K562 (cell line): Measurements from ENCODE around the gene CDK4. TPM values are rescaled to one million over a fixed set of nuclear protein-coding genes. Genes with fewer than 3 reads are reported as not detected.

Experiments
- BCOR ChIP-seq: fragments of 450-650 bp; IDR thresholded peaks from 2 replicates; pipeline ENCODE4 v1.6.1; 2016
- CCAR2 ChIP-seq: fragments of 200-400 bp; formaldehyde crosslinking; IDR thresholded peaks from 2 replicates; pipeline ENCODE4 v1.6.1; 2017; ENCODE audit warnings: mild to moderate bottlenecking, low read depth, low read length
- HDGF ChIP-seq: fragments of 450-650 bp; IDR thresholded peaks from 2 replicates; pipeline ENCODE4 v1.6.1; 2016
- MAFK ChIP-seq: IDR thresholded peaks from 2 replicates; pipeline ENCODE4 v1.6.1; 2011; ENCODE audit warnings: low read length, improper control_type of control experiment
- NBN ChIP-seq: fragments of 450-650 bp; IDR thresholded peaks from 2 replicates; pipeline ENCODE4 v1.6.1; 2016; ENCODE audit warnings: low read depth, mild to moderate bottlenecking
- NRF1 ChIP-seq, 2 experiments: fragments of 450-650 bp; IDR thresholded peaks in 1 of 2; conservative IDR thresholded peaks in 1 of 2; 2 replicates each; pipeline ENCODE4 v1.6.1; 2014; ENCODE audit warnings: mild to moderate bottlenecking in 2 of 2
- PHF20 ChIP-seq: fragments of 450-650 bp; IDR thresholded peaks from 2 replicates; pipeline ENCODE4 v1.6.1; 2018; ENCODE audit not compliant: partially characterized antibody
- POLR2A ChIP-seq: fragments of 450-650 bp; conservative IDR thresholded peaks from 2 replicates; pipeline ENCODE4 v1.6.1; 2016
- RBM22 ChIP-seq: fragments of 200-400 bp; formaldehyde crosslinking; IDR thresholded peaks from 2 replicates; pipeline ENCODE4 v1.6.1; 2018; ENCODE audit warnings: low read length, low read depth; ENCODE audit not compliant: poor library complexity, severe bottlenecking
- RCOR1 ChIP-seq, 2 experiments: IDR thresholded peaks; 2 replicates each; pipeline ENCODE4 v1.6.1; 2012; ENCODE audit warnings: low read depth in 2 of 2, low read length in 2 of 2, borderline replicate concordance in 1 of 2, improper control_type of control experiment in 1 of 2
- TCF3 ChIP-seq: sonication (generic); formaldehyde crosslinking; IDR thresholded peaks from 2 replicates; pipeline ENCODE4 v1.4.0; 2020; ENCODE audit warnings: mild to moderate bottlenecking, missing genetic modification reagents
- THRAP3 ChIP-seq: fragments of 450-650 bp; IDR thresholded peaks from 2 replicates; pipeline ENCODE4 v1.6.1; 2016; ENCODE audit warnings: mild to moderate bottlenecking, inconsistent platforms, borderline replicate concordance
- ZNF384 ChIP-seq: IDR thresholded peaks from 2 replicates; pipeline ENCODE4 v1.6.1; 2012; ENCODE audit warnings: low read depth, low read length, improper control_type of control experiment
- polyA plus RNA-seq, 8 experiments: library from polyadenylated mRNA; depleted of rRNA in 4 of 8; stranded (reverse) in 5 of 8; unstranded in 3 of 8; fragments of >200 nt; fragmentation: Nextera tagmentation in 2 of 8; fragmentation: Illumina TruSeq in 1 of 8; extraction: Ambion mirVana in 2 of 8; extraction: Trizol in 1 of 8; gene quantifications; 2 replicates each; pipeline versions ENCODE4 v1.2.1 to v1.2.3, GENCODE V29; 2011 to 2014; ENCODE audit warnings: inconsistent platforms in 1 of 8, missing spikeins in 1 of 8
- total RNA-seq, 7 experiments: library from RNA; depleted of rRNA in 6 of 7; stranded (reverse); fragments of >200 nt in 6 of 7; fragmentation: Illumina TruSeq in 2 of 7; extraction: Trizol in 2 of 7; gene quantifications; 2 replicates each; pipeline versions ENCODE4 v1.2.1 to v1.2.3, GENCODE V29; 2011 to 2021; ENCODE audit warnings: low replicate concordance in 1 of 7
- TF ChIP-seq, protein P1 (sequence below): fragments of 450-650 bp; IDR thresholded peaks from 2 replicates; pipeline ENCODE4 v1.6.1; 2018; ENCODE audit not compliant: partially characterized antibody
- TF ChIP-seq, protein P2 (sequence below): sonication (generic); formaldehyde crosslinking; IDR thresholded peaks from 2 replicates; pipeline ENCODE4 v1.9.0; 2022; ENCODE audit warnings: mild to moderate bottlenecking, missing genetic modification reagents
- TF ChIP-seq, protein P3 (sequence below): sonication (generic); formaldehyde crosslinking; IDR thresholded peaks from 2 replicates; pipeline ENCODE4 v1.8.1; 2022; ENCODE audit warnings: missing genetic modification reagents
- TF ChIP-seq, protein P4 (sequence below): fragments of 200-800 bp; sonication (Bioruptor generic); IDR thresholded peaks from 2 replicates; pipeline ENCODE4 v1.6.1; 2017; ENCODE audit warnings: missing genetic modification characterization, missing compliant biosample characterization

Gene CDK4
- total and polyA plus RNA-seq, 9 of the 15 experiments (the other 6 are each of a cell fraction or from before 2014, with no cell fraction given) = 37.8 to 436 (median 238) TPM

DNA sequence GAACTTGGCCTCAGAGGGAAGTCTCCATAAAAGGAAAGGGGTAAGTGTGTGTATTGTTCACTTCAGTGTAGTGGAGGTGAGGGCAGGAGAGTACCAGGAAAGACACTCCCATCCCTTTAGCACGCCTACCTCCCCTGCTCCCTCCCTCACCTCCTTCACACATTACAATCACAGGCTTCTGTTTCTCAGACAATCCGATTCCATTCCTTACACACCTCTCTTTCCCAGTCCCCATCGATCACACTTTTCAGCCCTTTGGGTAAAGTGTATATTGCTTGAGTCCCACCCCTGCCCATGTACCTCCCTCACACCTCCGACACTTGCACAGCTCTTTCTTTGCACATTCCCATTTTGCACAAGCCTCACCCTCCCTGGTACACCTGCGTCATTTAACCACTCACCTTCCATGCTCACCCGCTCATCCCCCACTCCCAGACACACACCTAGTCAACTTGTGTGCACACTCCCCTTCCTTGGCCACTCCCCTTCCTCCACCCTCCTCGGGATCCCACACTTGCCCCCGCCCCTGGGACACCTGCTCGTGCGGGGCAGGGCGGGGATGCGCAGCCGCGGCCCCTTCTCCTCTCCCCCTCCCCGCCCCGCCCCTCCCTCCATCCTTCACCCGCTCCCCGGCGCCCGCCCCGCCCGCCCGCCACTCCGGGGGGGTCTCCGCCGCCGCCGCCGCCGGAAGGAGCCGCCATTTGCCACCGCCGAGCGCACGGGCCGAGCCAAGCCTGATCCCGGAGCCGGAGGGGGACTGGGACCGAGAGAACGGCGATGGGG is 2.5 kb upstream of the CDK4 start, which contains the start of gene MARCHF9 (continued):
- peak; percentile 82 to 84 for TF ChIP-seq NRF1 (conservative IDR thresholded peaks at IDR 0.05 in 1 of 2, IDR thresholded peaks at IDR 0.05 in 1 of 2)
- TF ChIP-seq POLR2A = no peak
- TF ChIP-seq, protein P1, sequence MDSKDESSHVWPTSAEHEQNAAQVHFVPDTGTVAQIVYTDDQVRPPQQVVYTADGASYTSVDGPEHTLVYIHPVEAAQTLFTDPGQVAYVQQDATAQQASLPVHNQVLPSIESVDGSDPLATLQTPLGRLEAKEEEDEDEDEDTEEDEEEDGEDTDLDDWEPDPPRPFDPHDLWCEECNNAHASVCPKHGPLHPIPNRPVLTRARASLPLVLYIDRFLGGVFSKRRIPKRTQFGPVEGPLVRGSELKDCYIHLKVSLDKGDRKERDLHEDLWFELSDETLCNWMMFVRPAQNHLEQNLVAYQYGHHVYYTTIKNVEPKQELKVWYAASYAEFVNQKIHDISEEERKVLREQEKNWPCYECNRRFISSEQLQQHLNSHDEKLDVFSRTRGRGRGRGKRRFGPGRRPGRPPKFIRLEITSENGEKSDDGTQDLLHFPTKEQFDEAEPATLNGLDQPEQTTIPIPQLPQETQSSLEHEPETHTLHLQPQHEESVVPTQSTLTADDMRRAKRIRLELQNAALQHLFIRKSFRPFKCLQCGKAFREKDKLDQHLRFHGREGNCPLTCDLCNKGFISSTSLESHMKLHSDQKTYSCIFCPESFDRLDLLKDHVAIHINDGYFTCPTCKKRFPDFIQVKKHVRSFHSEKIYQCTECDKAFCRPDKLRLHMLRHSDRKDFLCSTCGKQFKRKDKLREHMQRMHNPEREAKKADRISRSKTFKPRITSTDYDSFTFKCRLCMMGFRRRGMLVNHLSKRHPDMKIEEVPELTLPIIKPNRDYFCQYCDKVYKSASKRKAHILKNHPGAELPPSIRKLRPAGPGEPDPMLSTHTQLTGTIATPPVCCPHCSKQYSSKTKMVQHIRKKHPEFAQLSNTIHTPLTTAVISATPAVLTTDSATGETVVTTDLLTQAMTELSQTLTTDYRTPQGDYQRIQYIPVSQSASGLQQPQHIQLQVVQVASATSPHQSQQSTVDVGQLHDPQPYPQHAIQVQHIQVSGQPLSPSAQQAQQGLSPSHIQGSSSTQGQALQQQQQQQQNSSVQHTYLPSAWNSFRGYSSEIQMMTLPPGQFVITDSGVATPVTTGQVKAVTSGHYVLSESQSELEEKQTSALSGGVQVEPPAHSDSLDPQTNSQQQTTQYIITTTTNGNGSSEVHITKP = peak; percentile 59
- no peak for TF ChIP-seq TCF3 (CRISPR knock-in tag)
- TF ChIP-seq, protein P2, sequence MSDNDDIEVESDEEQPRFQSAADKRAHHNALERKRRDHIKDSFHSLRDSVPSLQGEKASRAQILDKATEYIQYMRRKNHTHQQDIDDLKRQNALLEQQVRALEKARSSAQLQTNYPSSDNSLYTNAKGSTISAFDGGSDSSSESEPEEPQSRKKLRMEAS = no peak
- peak in 1 of 2 experiments; percentile 39; a peak in 1 of 4 replicates for TF ChIP-seq RCOR1 (IDR thresholded peaks at IDR 0.05; ENCODE audit: borderline replicate concordance in 1 of 2, low read depth in 2 of 2, low read length in 2 of 2)
- peak; percentile 29; the same call in 1 of the 2 replicates for TF ChIP-seq BCOR
- no peak for TF ChIP-seq THRAP3
- TF ChIP-seq RBM22 = no peak
- TF ChIP-seq MAFK = no peak
- peak; percentile 94; the same call in 1 of the 2 replicates for TF ChIP-seq HDGF
- TF ChIP-seq CCAR2 = no peak
- TF ChIP-seq, protein P3, sequence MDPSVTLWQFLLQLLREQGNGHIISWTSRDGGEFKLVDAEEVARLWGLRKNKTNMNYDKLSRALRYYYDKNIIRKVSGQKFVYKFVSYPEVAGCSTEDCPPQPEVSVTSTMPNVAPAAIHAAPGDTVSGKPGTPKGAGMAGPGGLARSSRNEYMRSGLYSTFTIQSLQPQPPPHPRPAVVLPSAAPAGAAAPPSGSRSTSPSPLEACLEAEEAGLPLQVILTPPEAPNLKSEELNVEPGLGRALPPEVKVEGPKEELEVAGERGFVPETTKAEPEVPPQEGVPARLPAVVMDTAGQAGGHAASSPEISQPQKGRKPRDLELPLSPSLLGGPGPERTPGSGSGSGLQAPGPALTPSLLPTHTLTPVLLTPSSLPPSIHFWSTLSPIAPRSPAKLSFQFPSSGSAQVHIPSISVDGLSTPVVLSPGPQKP (CRISPR knock-in tag) = no peak
- TF ChIP-seq PHF20 = no peak
- 0 out of 2 replicates have a peak, but pooled peaks have one; percentile 23 for TF ChIP-seq NBN
- no peak for TF ChIP-seq ZNF384
- TF ChIP-seq, protein P4, sequence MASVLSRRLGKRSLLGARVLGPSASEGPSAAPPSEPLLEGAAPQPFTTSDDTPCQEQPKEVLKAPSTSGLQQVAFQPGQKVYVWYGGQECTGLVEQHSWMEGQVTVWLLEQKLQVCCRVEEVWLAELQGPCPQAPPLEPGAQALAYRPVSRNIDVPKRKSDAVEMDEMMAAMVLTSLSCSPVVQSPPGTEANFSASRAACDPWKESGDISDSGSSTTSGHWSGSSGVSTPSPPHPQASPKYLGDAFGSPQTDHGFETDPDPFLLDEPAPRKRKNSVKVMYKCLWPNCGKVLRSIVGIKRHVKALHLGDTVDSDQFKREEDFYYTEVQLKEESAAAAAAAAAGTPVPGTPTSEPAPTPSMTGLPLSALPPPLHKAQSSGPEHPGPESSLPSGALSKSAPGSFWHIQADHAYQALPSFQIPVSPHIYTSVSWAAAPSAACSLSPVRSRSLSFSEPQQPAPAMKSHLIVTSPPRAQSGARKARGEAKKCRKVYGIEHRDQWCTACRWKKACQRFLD (CRISPR knock-in tag) = no peak
